GM12875 (cell line): ENCODE measurements around the gene LST1.
"Not testable (repeated sequence)": the region's sequence is repeated elsewhere in the genome, so short reads cannot be mapped to it uniquely, and the experiment has no call there.

ENCODE experiments used
- H3K4me3 ChIP-seq: one replicate; pipeline ENCODE4 v1.5.1; 2011; ENCODE audit warnings: low read depth, low read length, control low read depth
- CTCF ChIP-seq: IDR thresholded peaks from 2 replicates; pipeline ENCODE4 v1.5.1; 2011; ENCODE audit warnings: low read depth, mild to moderate bottlenecking, control low read depth, inconsistent platforms, low read length, moderate library complexity, borderline replicate concordance; ENCODE audit not compliant: insufficient read depth

LST1 gene

DNA sequence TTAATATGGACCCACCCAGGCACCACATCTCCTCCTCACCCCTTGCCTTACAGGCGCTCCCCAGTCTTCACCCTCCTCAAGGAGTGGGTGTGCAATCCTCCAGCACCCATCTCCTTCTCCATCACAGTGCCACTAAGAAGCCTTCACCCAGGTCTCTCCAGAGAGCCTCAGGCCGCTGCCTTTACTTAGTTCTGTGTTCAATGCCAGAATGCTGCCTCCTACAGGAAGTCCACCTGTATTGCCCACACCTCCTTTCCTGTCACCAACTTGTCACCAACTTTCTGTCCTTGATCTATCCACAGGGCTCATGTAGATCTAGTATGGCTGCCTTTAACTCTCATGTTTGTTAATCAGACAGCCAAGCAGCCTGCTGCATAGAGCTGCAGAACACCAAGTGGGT, 586 bp upstream of the LST1 start:
- no peak overlapping the region for H3K4me3 ChIP-seq
- peak; percentile 74 for TF ChIP-seq CTCF

GRCh38 chr6:31586599-31587281, 663 bp downstream of the LST1 start:
- H3K4me3 ChIP-seq, result peak overlapping the region; percentile 38
- TF ChIP-seq CTCF, result no peak

DNA sequence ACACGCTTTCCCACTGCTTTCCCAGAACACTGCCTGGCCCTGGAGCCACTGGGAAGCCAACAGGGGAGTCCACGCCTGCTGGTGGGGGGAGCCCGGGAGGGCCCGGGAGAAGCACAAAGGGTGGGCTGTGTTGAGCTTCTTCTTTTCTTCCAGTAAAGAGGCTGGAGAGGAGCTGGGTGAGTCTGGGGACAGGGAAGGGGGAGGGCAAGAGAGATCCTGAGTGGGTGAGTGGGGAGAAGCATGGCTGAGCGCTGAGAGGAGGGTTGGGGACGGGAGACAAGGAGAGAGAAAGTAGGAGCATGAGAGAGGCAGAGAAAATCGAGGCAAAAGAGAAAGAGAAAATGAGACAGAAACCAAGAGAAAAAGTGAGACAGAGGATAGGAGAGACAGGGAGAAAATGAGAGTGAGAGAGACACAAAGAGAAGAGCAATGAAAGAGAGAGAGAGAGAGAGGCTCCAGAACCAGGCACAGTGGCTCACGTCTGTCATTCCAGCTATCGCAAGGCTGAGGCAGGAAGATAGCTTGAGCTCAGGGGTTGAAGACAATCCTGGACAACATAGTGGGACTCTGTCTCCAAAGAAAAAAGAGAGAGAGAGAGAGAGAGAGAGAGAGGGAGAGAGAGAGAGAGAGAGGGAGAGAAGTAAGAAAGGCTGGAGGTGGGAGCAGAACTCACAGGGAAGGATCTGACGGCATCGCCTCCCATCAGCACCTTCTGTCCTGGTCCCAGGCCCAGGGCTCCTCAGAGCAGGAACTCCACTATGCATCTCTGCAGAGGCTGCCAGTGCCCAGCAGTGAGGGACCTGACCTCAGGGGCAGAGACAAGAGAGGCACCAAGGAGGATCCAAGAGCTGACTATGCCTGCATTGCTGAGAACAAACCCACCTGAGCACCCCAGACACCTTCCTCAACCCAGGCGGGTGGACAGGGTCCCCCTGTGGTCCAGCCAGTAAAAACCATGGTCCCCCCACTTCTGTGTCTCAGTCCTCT, 2.0 kb downstream of the LST1 start:
- TF ChIP-seq CTCF, result no peak
- peak overlapping the region; percentile 38 for H3K4me3 ChIP-seq

DNA sequence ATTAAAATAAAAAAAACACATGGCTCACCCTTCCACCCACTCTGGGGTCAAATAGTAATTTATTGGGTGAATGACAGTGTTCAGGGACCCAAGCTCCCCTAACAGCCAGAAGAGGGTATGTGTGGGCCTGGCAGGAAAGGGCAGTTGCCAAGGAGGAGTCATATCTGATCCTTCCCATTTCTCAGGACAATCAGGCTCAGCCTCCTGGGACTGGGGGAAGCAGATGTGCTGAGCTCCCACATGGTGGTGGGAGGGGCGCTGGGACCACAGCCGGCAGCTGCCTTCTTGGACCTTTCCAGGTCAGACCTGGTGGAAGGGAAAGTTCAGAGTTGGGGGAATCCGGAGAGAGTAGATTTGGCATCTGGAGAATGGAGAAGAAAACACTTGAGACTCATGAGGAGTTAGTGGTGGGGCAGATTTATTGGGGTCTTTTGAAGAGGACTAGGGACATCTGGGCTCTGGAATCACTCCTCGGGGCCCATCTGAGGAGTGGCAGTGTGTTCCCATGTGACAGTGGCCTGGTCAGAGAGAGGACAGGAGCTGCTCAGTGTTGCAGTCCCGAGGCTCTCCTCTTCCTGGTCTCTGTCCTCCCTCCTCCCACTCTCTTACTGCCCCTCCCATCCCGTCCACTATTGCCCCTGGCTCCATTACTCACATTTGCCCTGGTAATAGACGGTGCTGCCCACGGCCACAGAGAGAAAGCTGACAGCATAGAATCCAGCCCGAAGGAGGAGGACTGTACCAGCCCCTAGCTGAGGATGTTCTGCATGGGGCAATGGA, 3.0 kb downstream of the LST1 start:
- TF ChIP-seq CTCF, result no peak
- H3K4me3 ChIP-seq, result no peak overlapping the region

GRCh38 chr6:31590691-31591090, 4.6 kb downstream of the LST1 start:
- not testable (repeated sequence) for H3K4me3 ChIP-seq

DNA sequence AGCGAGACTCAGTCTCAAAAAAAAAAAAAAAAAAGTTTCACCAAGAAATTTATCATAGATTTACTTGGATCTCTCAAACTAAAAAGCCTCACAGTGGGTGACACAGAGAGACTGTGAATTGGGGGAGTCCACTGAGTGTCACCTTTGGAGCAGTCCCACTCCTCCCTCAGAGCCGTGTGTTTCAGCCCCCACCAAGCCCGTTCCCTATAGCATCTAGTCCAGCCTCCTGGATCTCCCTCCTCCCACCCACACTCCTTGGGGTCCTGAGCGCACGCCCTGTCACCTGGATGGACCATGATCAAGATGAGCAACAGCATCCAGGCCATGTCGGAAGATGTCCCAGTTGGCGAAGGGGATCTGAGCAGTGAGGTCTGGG, 6.3 kb downstream of the LST1 start:
- no peak for TF ChIP-seq CTCF
- peak overlapping the region; percentile 36 for H3K4me3 ChIP-seq

- H3K4me3 ChIP-seq, result no peak overlapping the region
Measured at GRCh38 chr6:31597006-31597405, 10.9 kb downstream of the LST1 start.

More at GRCh38 chr6:31597006-31597405, 10.9 kb downstream of the LST1 start:
- peak; percentile 46; the same call in 1 of the 2 replicates for TF ChIP-seq CTCF
